IMR-90 (cell line): Measurements from ENCODE around the gene ICAM1.

ENCODE experiments used
- CTCF ChIP-seq: conservative IDR thresholded peaks from 2 replicates; pipeline ENCODE4 v1.5.1; 2012; ENCODE audit warnings: mild to moderate bottlenecking, low read depth, low read length, improper control_type of control experiment
- ELK1 ChIP-seq: fragments of 150-350 bp; IDR thresholded peaks from 2 replicates; pipeline ENCODE4 v1.6.1; 2016; ENCODE audit warnings: low read depth, mild to moderate bottlenecking, low read length, moderate library complexity, borderline replicate concordance
- FOS ChIP-seq: fragments of 150-350 bp; IDR thresholded peaks from 2 replicates; pipeline ENCODE4 v1.6.1; 2016; ENCODE audit warnings: low read depth, low read length
- MAFK ChIP-seq: IDR thresholded peaks from 2 replicates; pipeline ENCODE4 v1.6.1; 2012; ENCODE audit warnings: low read depth, low read length, improper control_type of control experiment
- NFE2L2 ChIP-seq: fragments of 150-350 bp; IDR thresholded peaks from 2 replicates; pipeline ENCODE4 v1.6.1; 2016; ENCODE audit warnings: low read depth, mild to moderate bottlenecking, low read length
- POLR2A ChIP-seq: IDR thresholded peaks from 2 replicates; pipeline ENCODE4 v1.6.1; 2012; ENCODE audit warnings: mild to moderate bottlenecking, low read depth, low read length
- RCOR1 ChIP-seq: IDR thresholded peaks from 2 replicates; pipeline ENCODE4 v1.6.1; 2012; ENCODE audit warnings: mild to moderate bottlenecking, low read length, improper control_type of control experiment; ENCODE audit not compliant: insufficient replicate concordance
- RFX5 ChIP-seq: IDR thresholded peaks from 2 replicates; pipeline ENCODE4 v1.8.0; 2012; ENCODE audit warnings: low read depth, mild to moderate bottlenecking, low read length, moderate library complexity

GRCh38 chr19:10231612-10232228 lies 39.2 kb upstream of the ICAM1 start:
- no peak for TF ChIP-seq CTCF
- no peak for TF ChIP-seq ELK1
- TF ChIP-seq POLR2A: no peak
- no peak for TF ChIP-seq FOS
- TF ChIP-seq RCOR1: no peak
- no peak for TF ChIP-seq MAFK
- no peak for TF ChIP-seq RFX5
- TF ChIP-seq NFE2L2: no peak
